Vagina (tissue), 2 donors: Measurements from ENCODE around the gene RORC.

Experiments
- POLR2A ChIP-seq, 2 donors: fragments of 450-650 bp; IDR thresholded peaks; one replicate each; pipeline ENCODE4 v1.6.1; 2017; ENCODE audit warnings: antibody characterized with exemption in 2 of 2, mild to moderate bottlenecking in 2 of 2, moderate library complexity in 2 of 2
- POLR2AphosphoS5 ChIP-seq, 2 donors: sonication (generic); formaldehyde crosslinking; IDR thresholded peaks; one replicate each; pipeline ENCODE4 v1.9.0; 2017; ENCODE audit warnings: antibody characterized with exemption in 2 of 2, mild to moderate bottlenecking in 2 of 2, low read depth in 1 of 2; ENCODE audit not compliant: insufficient read depth in 1 of 2
- TF ChIP-seq, protein P1 (sequence below), 3 experiments: fragments of 450-650 bp in 2 of 3; fragments of 200-600 bp in 1 of 3; sonication (generic) in 1 of 3; IDR thresholded peaks; one replicate each; pipeline ENCODE4 v1.5.1; 2017 to 2019; ENCODE audit warnings: antibody characterized with exemption in 3 of 3, mild to moderate bottlenecking in 2 of 3, moderate library complexity in 2 of 3

DNA sequence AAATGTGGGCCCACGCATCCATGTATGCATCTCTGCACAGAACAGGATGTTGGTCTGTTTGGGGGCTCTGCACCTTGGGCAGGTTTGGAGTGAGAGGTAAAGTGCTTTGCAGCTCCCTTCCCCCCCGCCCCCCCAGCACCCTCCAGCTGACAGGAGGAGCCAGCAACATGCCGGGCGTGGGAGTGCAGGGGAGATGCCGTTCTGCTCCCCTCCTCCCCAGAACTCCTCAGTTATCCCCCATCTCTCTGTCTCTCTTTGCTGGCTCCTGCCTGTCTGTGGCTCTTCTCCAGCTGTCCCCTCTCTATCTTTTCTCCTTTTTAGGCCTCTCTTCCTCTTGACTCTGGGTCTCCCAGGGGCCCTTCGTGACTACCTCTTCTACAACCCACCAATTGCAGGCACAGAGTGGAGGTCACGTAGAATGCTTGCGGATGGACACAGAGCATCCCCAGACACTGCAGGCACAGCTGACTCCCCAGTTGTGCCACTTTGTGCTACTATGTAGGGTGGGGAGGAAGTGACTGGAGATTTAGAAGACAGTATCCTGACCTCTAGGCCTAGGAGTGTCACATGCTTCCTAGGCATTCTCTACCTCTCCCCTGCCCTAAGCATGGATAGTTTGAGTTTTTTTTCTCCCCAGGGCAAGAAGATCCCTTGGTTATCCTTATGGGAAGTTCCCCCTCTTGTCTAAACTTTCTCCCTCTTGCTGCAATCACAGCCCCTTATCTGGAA, 1.7 kb upstream of the RORC start:
- TF ChIP-seq POLR2AphosphoS5 (IDR thresholded peaks at IDR 0.05; ENCODE audit: insufficient read depth in 1 of 2, low read depth in 1 of 2) (no peak), POLR2A (IDR thresholded peaks at IDR 0.05) (no peak)
- TF ChIP-seq, protein P1, sequence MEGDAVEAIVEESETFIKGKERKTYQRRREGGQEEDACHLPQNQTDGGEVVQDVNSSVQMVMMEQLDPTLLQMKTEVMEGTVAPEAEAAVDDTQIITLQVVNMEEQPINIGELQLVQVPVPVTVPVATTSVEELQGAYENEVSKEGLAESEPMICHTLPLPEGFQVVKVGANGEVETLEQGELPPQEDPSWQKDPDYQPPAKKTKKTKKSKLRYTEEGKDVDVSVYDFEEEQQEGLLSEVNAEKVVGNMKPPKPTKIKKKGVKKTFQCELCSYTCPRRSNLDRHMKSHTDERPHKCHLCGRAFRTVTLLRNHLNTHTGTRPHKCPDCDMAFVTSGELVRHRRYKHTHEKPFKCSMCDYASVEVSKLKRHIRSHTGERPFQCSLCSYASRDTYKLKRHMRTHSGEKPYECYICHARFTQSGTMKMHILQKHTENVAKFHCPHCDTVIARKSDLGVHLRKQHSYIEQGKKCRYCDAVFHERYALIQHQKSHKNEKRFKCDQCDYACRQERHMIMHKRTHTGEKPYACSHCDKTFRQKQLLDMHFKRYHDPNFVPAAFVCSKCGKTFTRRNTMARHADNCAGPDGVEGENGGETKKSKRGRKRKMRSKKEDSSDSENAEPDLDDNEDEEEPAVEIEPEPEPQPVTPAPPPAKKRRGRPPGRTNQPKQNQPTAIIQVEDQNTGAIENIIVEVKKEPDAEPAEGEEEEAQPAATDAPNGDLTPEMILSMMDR (IDR thresholded peaks at IDR 0.05) = no peak
